GM19438 (cell line): ENCODE results near the gene ACAD11.
"Not testable (repeated sequence)": the region's sequence is repeated elsewhere in the genome, so short reads cannot be mapped to it uniquely, and the experiment has no call there.

ENCODE experiments used
- ATAC-seq: cut with Tn5 transposase; IDR thresholded peaks from one replicate; pipeline ENCODE4 v1.9.1; 2021; ENCODE audit warnings: low read depth; ENCODE audit not compliant: unreplicated experiment

ACAD11 gene

DNA sequence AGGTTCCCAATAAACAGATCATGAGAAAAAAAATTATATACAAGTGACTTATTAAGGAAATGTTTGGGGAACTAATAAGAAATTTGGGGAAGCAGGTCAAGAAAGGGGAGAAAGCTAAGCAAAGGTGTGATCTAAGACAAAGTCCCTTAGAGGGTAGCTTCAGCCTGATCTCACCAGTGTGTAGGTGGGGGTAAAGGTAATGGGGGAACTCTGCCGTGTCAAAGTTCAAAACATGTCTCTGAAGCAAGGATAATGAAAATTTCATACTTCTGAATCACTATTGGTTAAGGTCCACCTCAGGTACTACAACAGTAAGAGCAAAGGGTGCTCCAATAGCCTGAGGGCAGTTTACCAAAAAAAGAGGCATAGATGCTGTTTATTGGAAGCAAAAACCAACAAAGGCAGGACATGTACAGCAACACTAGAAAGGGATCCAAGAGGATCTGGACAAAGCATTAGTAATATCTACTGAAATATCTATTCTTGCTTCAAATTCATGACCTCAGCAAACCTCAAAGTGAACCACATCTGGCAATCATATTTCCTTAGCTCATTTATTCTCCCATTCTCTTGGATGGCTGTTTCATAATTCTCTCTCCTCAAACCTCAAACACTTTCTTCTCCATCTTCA, 6.9 kb downstream of the ACAD11 start:
- no peak for ATAC-seq

- ATAC-seq = no peak
Observed at GRCh38 chr3:132650153-132650552, 9.5 kb downstream of the ACAD11 start.

DNA sequence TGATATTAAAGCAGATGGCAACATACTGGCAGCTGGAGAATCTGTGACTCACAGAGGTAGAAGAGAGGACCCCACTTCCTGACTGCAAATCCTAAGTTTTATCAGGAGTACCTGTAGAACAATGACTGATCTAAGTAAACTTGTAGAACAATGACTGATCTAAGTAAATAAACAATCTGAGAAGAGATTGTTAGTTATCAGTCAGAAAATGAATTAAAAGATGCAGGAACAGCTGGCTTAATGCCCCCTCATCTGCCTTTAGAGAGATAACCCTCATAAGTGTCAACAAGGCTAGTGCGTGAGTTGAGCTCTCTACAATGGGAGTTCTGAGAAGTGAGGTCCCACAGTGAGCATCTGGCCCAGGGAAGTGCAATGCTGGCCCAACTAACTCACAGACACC, 14.6 kb downstream of the ACAD11 start:
- no peak for ATAC-seq

DNA sequence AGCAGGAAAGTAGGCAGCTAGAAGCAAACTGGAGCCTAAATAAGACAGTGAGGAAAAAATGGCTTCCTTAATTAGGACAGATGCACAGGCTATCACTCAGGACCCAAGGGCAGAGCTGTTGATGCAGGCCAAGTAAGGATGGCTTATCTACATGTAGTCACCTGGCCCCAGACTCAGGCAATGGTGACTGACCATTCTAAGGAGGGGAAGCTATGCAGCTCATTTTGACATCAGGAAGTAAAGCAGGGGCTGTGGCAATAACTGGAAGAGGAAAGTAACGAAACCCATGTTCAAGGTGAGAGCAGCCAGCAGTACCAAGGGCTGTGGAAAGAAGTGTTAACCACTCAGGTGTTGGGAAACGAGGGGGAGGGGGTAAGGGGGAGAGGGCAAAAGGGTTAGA, 16.2 kb downstream of the ACAD11 start:
- no peak for ATAC-seq

GRCh38 chr3:132642539-132642847, 17.1 kb downstream of the ACAD11 start:
- ATAC-seq = no peak

- no peak for ATAC-seq
Observed at GRCh38 chr3:132641837-132642538, 17.6 kb downstream of the ACAD11 start.

DNA sequence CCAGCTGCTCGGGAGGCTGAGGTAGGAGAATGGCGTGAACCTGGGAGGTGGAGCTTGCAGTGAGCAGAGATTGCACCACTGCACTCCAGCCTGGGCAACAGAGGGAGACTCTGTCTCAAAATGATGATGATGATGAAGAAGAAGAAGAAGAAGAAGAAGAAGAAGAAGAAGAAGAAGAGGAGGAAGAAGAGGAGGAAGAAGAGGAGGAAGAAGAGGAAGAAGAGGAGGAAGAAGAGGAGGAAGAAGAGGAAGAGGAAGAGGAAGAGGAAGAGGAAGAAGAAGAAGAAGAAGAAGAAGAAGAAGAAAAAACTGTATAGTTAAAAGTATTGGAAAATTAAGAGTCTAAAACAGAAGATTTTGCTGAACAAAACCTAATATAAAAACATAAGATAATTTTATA, 18.2 kb downstream of the ACAD11 start:
- not testable (repeated sequence) for ATAC-seq

GRCh38 chr3:132638706-132639105, 20.9 kb downstream of the ACAD11 start:
- ATAC-seq = no peak

GRCh38 chr3:132637590-132637989, 22.0 kb downstream of the ACAD11 start:
- ATAC-seq = no peak

GRCh38 chr3:132635052-132635451, 24.6 kb downstream of the ACAD11 start:
- ATAC-seq = no peak

- no peak for ATAC-seq
Observed at GRCh38 chr3:132630612-132631011, 29.0 kb downstream of the ACAD11 start.

GRCh38 chr3:132629928-132630327, 29.7 kb downstream of the ACAD11 start:
- ATAC-seq = no peak

GRCh38 chr3:132628157-132628556, 31.5 kb downstream of the ACAD11 start:
- no peak for ATAC-seq

- ATAC-seq = no peak
Observed at GRCh38 chr3:132626955-132627354, 32.7 kb downstream of the ACAD11 start.

GRCh38 chr3:132625613-132626012, 34.0 kb downstream of the ACAD11 start:
- no peak for ATAC-seq

DNA sequence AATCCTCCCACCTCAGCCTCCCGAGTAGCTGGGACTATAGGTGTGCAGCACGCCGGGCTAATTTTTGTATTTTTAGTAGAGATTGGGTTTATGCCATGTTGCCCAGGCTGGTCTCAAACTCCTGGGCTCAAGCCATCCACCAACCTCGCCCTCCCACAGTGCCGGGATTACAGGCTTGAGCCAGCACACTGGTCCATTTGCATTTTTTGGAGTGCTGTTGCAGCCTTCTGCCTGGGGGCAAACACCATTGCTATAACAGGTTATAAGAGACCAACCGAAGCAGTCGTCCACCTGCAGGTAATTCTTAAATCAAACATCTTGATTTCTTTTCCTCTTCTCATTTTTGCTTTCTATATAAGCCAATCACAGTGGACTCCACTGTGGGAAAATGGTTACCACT, 34.8 kb downstream of the ACAD11 start:
- ATAC-seq = no peak

- ATAC-seq = no peak
Observed at GRCh38 chr3:132623646-132624045, 36.0 kb downstream of the ACAD11 start.

GRCh38 chr3:132622761-132623160, 36.8 kb downstream of the ACAD11 start:
- ATAC-seq = no peak

- ATAC-seq = no peak
Observed at GRCh38 chr3:132622148-132622547, 37.5 kb downstream of the ACAD11 start.

DNA sequence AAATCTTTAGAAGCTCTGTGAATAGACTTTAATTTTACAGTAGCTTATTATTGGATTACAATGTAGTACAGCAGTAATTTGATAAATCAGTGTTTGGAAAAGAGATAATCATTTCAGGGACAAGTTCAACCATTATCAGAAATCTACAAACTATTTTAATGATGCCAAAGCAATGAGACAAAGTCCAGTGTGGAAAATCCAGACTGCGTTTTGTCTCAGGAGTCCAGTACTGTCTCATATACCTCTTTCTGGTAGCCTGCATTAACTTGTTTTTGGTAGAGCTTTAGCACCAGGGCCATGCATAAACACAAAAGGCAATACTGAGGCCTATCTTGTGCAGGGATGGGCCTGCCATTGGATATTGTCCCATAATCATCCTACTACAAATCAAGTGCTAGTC, 42.8 kb downstream of the ACAD11 start:
- ATAC-seq = no peak

DNA sequence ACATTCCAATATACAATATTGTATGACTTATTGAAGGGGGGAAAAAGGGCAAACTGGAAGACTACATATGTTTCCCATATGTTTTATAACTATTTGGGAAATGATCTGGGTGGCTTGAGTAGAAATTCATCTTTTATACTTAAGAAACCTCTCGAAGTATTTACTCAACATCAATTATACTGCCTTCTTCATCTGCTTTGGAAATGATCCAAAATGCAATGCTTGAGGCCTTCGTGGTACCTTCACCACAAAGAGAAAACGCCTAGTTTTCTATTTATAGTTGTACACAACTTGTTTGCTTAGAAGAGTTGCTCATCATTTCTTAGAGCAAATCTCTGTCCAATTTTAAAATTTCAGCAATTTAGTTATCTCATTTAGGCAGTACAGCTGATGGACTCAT, 43.7 kb downstream of the ACAD11 start:
- ATAC-seq = no peak

DNA sequence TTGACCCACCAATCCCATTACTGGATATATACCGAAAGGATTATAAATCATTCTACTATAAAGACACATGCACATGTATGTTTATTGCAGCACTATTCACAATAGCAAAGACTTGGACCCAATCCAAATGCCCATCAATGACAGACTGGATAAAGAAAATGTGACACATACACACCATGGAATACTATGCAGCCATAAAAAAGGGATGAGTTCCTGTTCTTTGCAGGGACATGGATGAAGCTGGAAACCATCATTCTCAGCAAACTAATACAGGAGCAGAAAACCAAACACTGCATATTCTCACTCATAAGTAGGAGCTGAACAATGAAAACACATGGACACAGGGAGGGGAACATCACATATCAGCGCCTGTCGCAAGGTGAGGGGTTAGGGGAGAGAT, 44.3 kb downstream of the ACAD11 start:
- not testable (repeated sequence) for ATAC-seq

DNA sequence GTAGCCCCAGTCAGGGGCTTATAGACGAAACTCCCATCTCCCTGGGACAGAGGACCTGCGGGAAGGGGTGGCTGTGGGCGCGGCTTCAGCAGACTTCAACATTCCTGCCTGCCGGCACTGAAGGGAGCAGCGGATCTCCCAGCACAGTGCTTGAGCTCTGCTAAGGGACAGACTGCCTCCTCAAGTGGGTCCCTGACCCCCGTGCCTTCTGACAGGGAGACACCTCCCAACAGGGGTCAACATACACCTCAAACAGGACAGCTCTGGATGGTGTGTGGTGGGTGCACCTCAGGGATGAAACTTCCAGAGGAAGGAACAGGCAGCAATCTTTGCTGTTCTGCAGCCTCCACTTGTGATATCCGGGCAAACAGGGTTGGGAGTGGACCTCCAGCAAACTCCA, 53.0 kb downstream of the ACAD11 start:
- ATAC-seq = not testable (repeated sequence)
